Measurements from ENCODE around the gene SELENOO.

DNA sequence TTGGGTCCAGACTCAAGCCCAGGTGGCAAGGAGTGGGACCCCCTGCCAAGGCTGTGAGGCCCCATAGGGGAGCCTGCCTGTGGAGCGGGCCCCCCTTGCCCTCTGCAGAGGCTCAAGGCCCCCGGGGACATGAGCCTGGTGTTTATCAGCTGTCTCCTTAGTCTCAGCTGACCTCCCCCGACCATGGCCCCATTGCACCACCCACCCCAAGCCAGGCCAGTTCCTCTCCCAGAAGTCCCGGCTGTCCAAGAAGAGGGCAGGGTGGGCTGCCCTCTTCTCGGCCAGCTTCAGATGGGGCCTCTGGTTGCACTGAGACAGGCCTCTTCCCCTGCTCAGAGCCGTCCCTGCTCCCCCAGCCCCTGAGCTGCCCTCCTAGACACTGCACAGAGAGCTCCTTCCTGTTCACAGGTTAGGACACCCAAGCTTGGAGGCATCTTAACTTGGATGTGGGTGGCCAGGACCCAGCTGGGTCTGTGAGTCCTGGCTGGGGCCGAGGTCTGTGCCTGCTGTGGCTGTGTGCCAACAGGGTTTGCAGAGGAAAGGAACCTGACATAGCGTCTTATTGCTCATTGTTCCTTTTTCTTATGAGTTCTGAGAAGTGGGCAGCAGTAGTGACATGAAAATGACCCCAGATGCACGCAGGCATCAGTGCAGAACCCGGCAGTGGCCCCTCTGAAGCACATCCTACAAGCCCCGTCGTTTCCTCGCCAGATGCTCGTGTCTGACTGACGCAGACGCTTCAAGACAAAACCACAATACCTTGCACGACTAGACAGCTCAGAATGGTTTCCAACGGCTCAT is 9.7 kb upstream of the SELENOO start:
- TF ChIP-seq, protein P1, sequence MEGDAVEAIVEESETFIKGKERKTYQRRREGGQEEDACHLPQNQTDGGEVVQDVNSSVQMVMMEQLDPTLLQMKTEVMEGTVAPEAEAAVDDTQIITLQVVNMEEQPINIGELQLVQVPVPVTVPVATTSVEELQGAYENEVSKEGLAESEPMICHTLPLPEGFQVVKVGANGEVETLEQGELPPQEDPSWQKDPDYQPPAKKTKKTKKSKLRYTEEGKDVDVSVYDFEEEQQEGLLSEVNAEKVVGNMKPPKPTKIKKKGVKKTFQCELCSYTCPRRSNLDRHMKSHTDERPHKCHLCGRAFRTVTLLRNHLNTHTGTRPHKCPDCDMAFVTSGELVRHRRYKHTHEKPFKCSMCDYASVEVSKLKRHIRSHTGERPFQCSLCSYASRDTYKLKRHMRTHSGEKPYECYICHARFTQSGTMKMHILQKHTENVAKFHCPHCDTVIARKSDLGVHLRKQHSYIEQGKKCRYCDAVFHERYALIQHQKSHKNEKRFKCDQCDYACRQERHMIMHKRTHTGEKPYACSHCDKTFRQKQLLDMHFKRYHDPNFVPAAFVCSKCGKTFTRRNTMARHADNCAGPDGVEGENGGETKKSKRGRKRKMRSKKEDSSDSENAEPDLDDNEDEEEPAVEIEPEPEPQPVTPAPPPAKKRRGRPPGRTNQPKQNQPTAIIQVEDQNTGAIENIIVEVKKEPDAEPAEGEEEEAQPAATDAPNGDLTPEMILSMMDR (IDR thresholded peaks at IDR 0.05; ENCODE audit: borderline replicate concordance, extremely low read depth, low read length, poor library complexity, severe bottlenecking) = no peak
- no peak for TF ChIP-seq EZH2 (IDR thresholded peaks at IDR 0.05; ENCODE audit: borderline replicate concordance, low read depth, low read length, severe bottlenecking)

Data from DND-41 (cell line).